Gastroesophageal sphincter (tissue), 3 donors: Measurements from ENCODE around the gene PLAC1.

Experiments used
- EP300 ChIP-seq: sonication (generic); formaldehyde crosslinking; IDR thresholded peaks from one replicate; pipeline ENCODE4 v1.6.1; 2017; ENCODE audit warnings: antibody characterized with exemption, mild to moderate bottlenecking
- POLR2A ChIP-seq, 2 donors: fragments of 450-650 bp; IDR thresholded peaks; one replicate each; pipeline ENCODE4 v1.6.1; 2017; ENCODE audit warnings: antibody characterized with exemption in 2 of 2, mild to moderate bottlenecking in 2 of 2, moderate library complexity in 1 of 2
- POLR2AphosphoS5 ChIP-seq: sonication (generic); formaldehyde crosslinking; IDR thresholded peaks from one replicate; pipeline ENCODE4 v1.6.1; 2017; ENCODE audit warnings: antibody characterized with exemption
- TF ChIP-seq, protein P1 (sequence below), 4 experiments: fragments of 200-600 bp in 2 of 4; fragments of 450-650 bp in 2 of 4; sonication (generic) in 1 of 4; IDR thresholded peaks; one replicate each; pipeline ENCODE4 v1.5.1; 2017 to 2019; ENCODE audit warnings: antibody characterized with exemption in 4 of 4, mild to moderate bottlenecking in 2 of 4, moderate library complexity in 2 of 4

DNA sequence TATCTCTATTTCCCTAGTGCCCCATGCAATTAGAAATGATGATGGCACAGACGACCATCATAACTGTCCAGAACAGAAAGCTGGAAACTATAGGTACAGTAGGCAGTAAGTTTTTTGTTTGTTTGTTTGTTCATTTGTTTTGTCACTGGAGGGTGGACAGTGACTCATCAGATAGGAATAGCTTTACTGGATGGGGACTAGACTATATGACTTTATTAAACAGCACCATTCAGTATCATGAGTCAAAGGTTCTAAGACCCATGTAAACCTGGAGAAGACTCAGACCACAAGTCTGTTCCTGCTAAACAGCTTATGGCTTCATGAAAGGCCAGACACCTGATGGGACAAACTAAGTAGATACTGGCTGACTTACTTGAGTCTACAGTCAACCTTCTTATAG is 38.4 kb downstream of the PLAC1 start:
- TF ChIP-seq, protein P1, sequence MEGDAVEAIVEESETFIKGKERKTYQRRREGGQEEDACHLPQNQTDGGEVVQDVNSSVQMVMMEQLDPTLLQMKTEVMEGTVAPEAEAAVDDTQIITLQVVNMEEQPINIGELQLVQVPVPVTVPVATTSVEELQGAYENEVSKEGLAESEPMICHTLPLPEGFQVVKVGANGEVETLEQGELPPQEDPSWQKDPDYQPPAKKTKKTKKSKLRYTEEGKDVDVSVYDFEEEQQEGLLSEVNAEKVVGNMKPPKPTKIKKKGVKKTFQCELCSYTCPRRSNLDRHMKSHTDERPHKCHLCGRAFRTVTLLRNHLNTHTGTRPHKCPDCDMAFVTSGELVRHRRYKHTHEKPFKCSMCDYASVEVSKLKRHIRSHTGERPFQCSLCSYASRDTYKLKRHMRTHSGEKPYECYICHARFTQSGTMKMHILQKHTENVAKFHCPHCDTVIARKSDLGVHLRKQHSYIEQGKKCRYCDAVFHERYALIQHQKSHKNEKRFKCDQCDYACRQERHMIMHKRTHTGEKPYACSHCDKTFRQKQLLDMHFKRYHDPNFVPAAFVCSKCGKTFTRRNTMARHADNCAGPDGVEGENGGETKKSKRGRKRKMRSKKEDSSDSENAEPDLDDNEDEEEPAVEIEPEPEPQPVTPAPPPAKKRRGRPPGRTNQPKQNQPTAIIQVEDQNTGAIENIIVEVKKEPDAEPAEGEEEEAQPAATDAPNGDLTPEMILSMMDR (IDR thresholded peaks at IDR 0.05) = no peak
- TF ChIP-seq EP300 = no peak
- no peak for TF ChIP-seq POLR2A (IDR thresholded peaks at IDR 0.05)
- no peak for TF ChIP-seq POLR2AphosphoS5
